H1 (cell line): ENCODE measurements around the gene AKAP4. TPM values are rescaled to one million over a fixed set of nuclear protein-coding genes. Genes with fewer than 3 reads are reported as not detected.

Source experiments
- CTCF ChIA-PET: fragments of 300-600 bp; sonication (Branson Sonifier 250); formaldehyde crosslinking; loops from one replicate; lab custom pipeline; 2021; ENCODE audit not compliant: partially characterized antibody; lab: Charles Lee
- POLR2A ChIA-PET: fragments of 300-600 bp; sonication (Branson Sonifier 250); formaldehyde crosslinking; loops from one replicate; lab custom pipeline; 2021; ENCODE audit warnings: inconsistent platforms; ENCODE audit not compliant: partially characterized antibody; lab: Charles Lee
- DNase-seq, 2 experiments: peaks; one replicate each; pipeline versions ENCODE4 v3.0.0 to v3.0.0-alpha.2; 2010 to 2022; ENCODE audit warnings: low spot score in 2 of 2, low read depth in 1 of 2, mixed read lengths in 1 of 2
- FAIRE-seq: peaks from 2 replicates; lab custom pipeline; 2011; peaks lifted over from hg19 to GRCh38; lab: Jason Lieb, UNC
- H2AFZ ChIP-seq: 2 replicates; pipeline ENCODE4 v1.8.1; 2012; ENCODE audit warnings: low read length, inconsistent platforms
- H2AK5ac ChIP-seq: 2 replicates; pipeline ENCODE4 v1.6.1; 2013; ENCODE audit warnings: low read depth, low read length
- H2BK120ac ChIP-seq: replicated peaks from 2 replicates; pipeline ENCODE3; 2013; ENCODE audit warnings: low read depth, low read length, inconsistent platforms
- H2BK12ac ChIP-seq: 2 replicates; pipeline ENCODE4 v1.6.1; 2013; ENCODE audit warnings: low read depth, low read length
- H2BK15ac ChIP-seq: 2 replicates; pipeline ENCODE4 v1.6.1; 2013; ENCODE audit warnings: low read length
- H2BK20ac ChIP-seq: 2 replicates; pipeline ENCODE4 v1.6.1; 2013; ENCODE audit warnings: low read length
- H2BK5ac ChIP-seq: 2 replicates; pipeline ENCODE4 v1.6.1; 2013; ENCODE audit warnings: low read depth, low read length
- H3K14ac ChIP-seq: 2 replicates; pipeline ENCODE4 v1.6.1; 2013; ENCODE audit warnings: inconsistent platforms; ENCODE audit not compliant: insufficient read length
- H3K18ac ChIP-seq: 2 replicates; pipeline ENCODE4 v1.6.1; 2013; ENCODE audit warnings: low read length; ENCODE audit errors: extremely low read depth
- H3K23ac ChIP-seq: 2 replicates; pipeline ENCODE4 v1.6.1; 2013; ENCODE audit warnings: inconsistent platforms; ENCODE audit not compliant: insufficient read length
- H3K23me2 ChIP-seq: 2 replicates; pipeline ENCODE4 v1.6.1; 2013; ENCODE audit warnings: low read depth, low read length
- H3K27ac ChIP-seq: 2 replicates; pipeline ENCODE4 v1.6.1; 2011; ENCODE audit warnings: low read depth, low read length, inconsistent platforms
- H3K27me3 ChIP-seq, 4 experiments: replicated peaks in 1 of 4; 1 replicate in 1 of 4; 2 replicates in 3 of 4; pipeline versions ENCODE4 v1.6.1 to v1.8.1; 2011 to 2013; ENCODE audit warnings: low read length in 3 of 4, mild to moderate bottlenecking in 3 of 4, inconsistent platforms in 2 of 4, mixed read lengths in 2 of 4, moderate library complexity in 1 of 4; ENCODE audit not compliant: control insufficient read depth in 3 of 4, insufficient read depth in 3 of 4; ENCODE audit errors: extremely low read depth in 1 of 4
- H3K36me3 ChIP-seq, 4 experiments: 2 replicates each; pipeline versions ENCODE4 v1.6.1 to v1.8.1; 2011 to 2013; ENCODE audit warnings: mild to moderate bottlenecking in 4 of 4, low read length in 3 of 4, moderate library complexity in 2 of 4, control low read depth in 1 of 4, inconsistent platforms in 1 of 4; ENCODE audit not compliant: insufficient read depth in 4 of 4, control insufficient read depth in 2 of 4
- H3K4ac ChIP-seq: replicated peaks from 2 replicates; pipeline ENCODE3; 2013; ENCODE audit warnings: low read length, low read depth, mixed read lengths, inconsistent platforms; ENCODE audit not compliant: insufficient read length
- H3K4me1 ChIP-seq, 4 experiments: replicated peaks in 1 of 4; 1 replicate in 1 of 4; 2 replicates in 3 of 4; pipeline versions ENCODE4 v1.6.1 to v1.8.1; 2011 to 2013; ENCODE audit warnings: low read length in 3 of 4, inconsistent platforms in 2 of 4, mixed read lengths in 1 of 4; ENCODE audit not compliant: insufficient read depth in 4 of 4, control insufficient read depth in 3 of 4
- H3K4me2 ChIP-seq, 2 experiments: 2 replicates each; pipeline versions ENCODE4 v1.6.1 to v1.8.1; 2011 to 2013; ENCODE audit warnings: low read depth in 2 of 2, low read length in 2 of 2, control low read depth in 1 of 2, inconsistent platforms in 1 of 2, mild to moderate bottlenecking in 1 of 2; ENCODE audit not compliant: insufficient read depth in 1 of 2
- H3K4me3 ChIP-seq, 4 experiments: fragments of 200-600, 300-600 bp in 1 of 4; sonication (generic), shearing (Covaris generic), sonication (Bioruptor Twin) in 1 of 4; 2 replicates each; pipeline versions ENCODE4 v1.5.1 to v1.8.1; 2011 to 2016; ENCODE audit warnings: low read length in 4 of 4, low read depth in 3 of 4, control low read depth in 2 of 4, inconsistent platforms in 2 of 4, mild to moderate bottlenecking in 2 of 4, mixed read lengths in 1 of 4, moderate library complexity in 1 of 4; ENCODE audit not compliant: insufficient read depth in 2 of 4; ENCODE audit errors: extremely low read depth in 1 of 4
- H3K56ac ChIP-seq: replicated peaks from 2 replicates; pipeline ENCODE3; 2013; ENCODE audit warnings: low read depth, mild to moderate bottlenecking, mixed read lengths, low read length, inconsistent platforms; ENCODE audit not compliant: insufficient read length
- H3K79me1 ChIP-seq: 2 replicates; pipeline ENCODE4 v1.6.1; 2013; ENCODE audit warnings: low read depth, low read length, control low read depth
- H3K79me2 ChIP-seq, 2 experiments: 2 replicates each; pipeline versions ENCODE4 v1.6.1 to v1.8.1; 2012 to 2013; ENCODE audit warnings: low read length in 2 of 2, mild to moderate bottlenecking in 2 of 2, inconsistent platforms in 1 of 2; ENCODE audit not compliant: insufficient read depth in 2 of 2, control insufficient read depth in 1 of 2
- H3K9ac ChIP-seq, 4 experiments: replicated peaks in 1 of 4; 1 replicate in 1 of 4; 2 replicates in 3 of 4; pipeline versions ENCODE4 v1.6.1 to v1.8.1; 2011 to 2013; ENCODE audit warnings: low read depth in 3 of 4, low read length in 3 of 4, control low read depth in 2 of 4, mild to moderate bottlenecking in 2 of 4, moderate library complexity in 2 of 4, inconsistent platforms in 1 of 4; ENCODE audit errors: extremely low read depth in 1 of 4
- H3K9me3 ChIP-seq, 2 experiments: 2 replicates each; pipeline versions ENCODE4 v1.6.1 to v1.8.1; 2012 to 2013; ENCODE audit warnings: mild to moderate bottlenecking in 2 of 2, moderate library complexity in 2 of 2, control low read depth in 1 of 2, inconsistent platforms in 1 of 2, low read depth in 1 of 2, low read length in 1 of 2, mixed read lengths in 1 of 2; ENCODE audit not compliant: insufficient read depth in 2 of 2
- H4K20me1 ChIP-seq, 2 experiments: replicated peaks in 1 of 2; 2 replicates each; pipeline versions ENCODE3 to v1.8.1; 2011 to 2013; ENCODE audit warnings: inconsistent platforms in 2 of 2, low read length in 2 of 2, mild to moderate bottlenecking in 1 of 2; ENCODE audit not compliant: insufficient read depth in 2 of 2, control insufficient read depth in 1 of 2
- H4K5ac ChIP-seq: 2 replicates; pipeline ENCODE4 v1.6.1; 2013; ENCODE audit warnings: low read length, low read depth, mixed read lengths, inconsistent platforms; ENCODE audit not compliant: insufficient read length
- H4K8ac ChIP-seq: 2 replicates; pipeline ENCODE4 v1.8.0; 2013; ENCODE audit warnings: mild to moderate bottlenecking, moderate library complexity, low read length, inconsistent platforms; ENCODE audit not compliant: insufficient read depth; ENCODE audit errors: extremely low read depth
- H4K91ac ChIP-seq: replicated peaks from 2 replicates; pipeline ENCODE3; 2013; ENCODE audit warnings: low read length, mixed read lengths, inconsistent platforms; ENCODE audit not compliant: insufficient read length
- WGBS, 2 experiments: shearing (Covaris generic) in 1 of 2; methylation state at CpG; one replicate each; pipeline versions ENCODE4 v1.1.6 to v1.1.7; 2013 to 2015; ENCODE audit warnings: low lambda C conversion rate in 2 of 2, mixed read lengths in 2 of 2, inconsistent platforms in 1 of 2, low coverage in 1 of 2, missing lambda C conversion rate in 1 of 2; ENCODE audit not compliant: insufficient replicate concordance in 2 of 2, insufficient coverage in 1 of 2, insufficient read length in 1 of 2; ENCODE audit errors: extremely low coverage in 1 of 2, missing lambda C conversion rate in 1 of 2; 5-methylcytosine and 5-hydroxymethylcytosine counted together
- polyA plus RNA-seq, 7 experiments: library from polyadenylated mRNA; depleted of rRNA in 3 of 7; stranded (reverse) in 5 of 7; unstranded in 2 of 7; fragments of >200 nt in 5 of 7; fragments of 200-250 nt in 2 of 7; gene quantifications; 1 replicate in 5 of 7; 2 replicates in 1 of 7; 4 replicates in 1 of 7; pipeline versions ENCODE4 v1.2.1 to v1.2.3, GENCODE V29; 2011 to 2013; ENCODE audit warnings: missing spikeins in 2 of 7, mixed read lengths in 2 of 7
- total RNA-seq: library from RNA; stranded (reverse); fragmentation: NEBNext Ultra II Directional; extraction: Animal tissue kit (Norgen Biotek cat#: 25700); gene quantifications from 2 replicates; pipeline ENCODE4 v1.2.1, GENCODE V29; 2021

The AKAP4 gene
- total and polyA plus RNA-seq, 2 of the 8 experiments (the other 6 are each of a cell fraction or from before 2014, with no cell fraction given) = not detected

GRCh38 chrX:50198348-50198747 is 2.5 kb downstream of the AKAP4 start:
- H3K27ac ChIP-seq = no peak overlapping the region
- no peaks in the 10 kb centered on the region for H3K36me3 ChIP-seq
- no peaks in the 10 kb centered on the region for H3K4me1 ChIP-seq
- DNase-seq (no peak), FAIRE-seq (no peak)
- H2AFZ ChIP-seq = no peak overlapping the region
- ChIA-PET CTCF (interaction anchor here (1.9 kb wide), 1 partner anchor 98 kb away, joined by 14 read pairs; no protein-coding TSS in a partner anchor), POLR2A (no interaction called here)
- H3K79me1 ChIP-seq = no peaks in the 10 kb centered on the region
- no peak overlapping the region for H2BK12ac ChIP-seq
- no peaks in the 10 kb centered on the region for H3K27me3 ChIP-seq
- no peaks in the 10 kb centered on the region for H3K23me2 ChIP-seq
- no peaks in the 10 kb centered on the region for H4K20me1 ChIP-seq
- H2BK5ac ChIP-seq = no peak overlapping the region
- H4K8ac ChIP-seq = no peak overlapping the region
- no peak overlapping the region for H3K56ac ChIP-seq
- H2BK20ac ChIP-seq = no peak overlapping the region
- 100% methylated on average over 2 of the region's 4 CpGs; no CpG with 5 or more reads in 1 of the 2 experiments for WGBS, 2 experiments
- H2BK120ac ChIP-seq = no peak overlapping the region
- H4K5ac ChIP-seq = no peak overlapping the region
- no peak overlapping the region for H3K23ac ChIP-seq
- no peak overlapping the region for H4K91ac ChIP-seq
- no peaks in the 10 kb centered on the region for H3K79me2 ChIP-seq
- H3K4me2 ChIP-seq = no peak overlapping the region
- no peak overlapping the region for H3K14ac ChIP-seq
- H3K9me3 ChIP-seq = no peaks in the 10 kb centered on the region
- H3K9ac ChIP-seq = no peak overlapping the region
- H2AK5ac ChIP-seq = no peak overlapping the region
- H3K18ac ChIP-seq = no peak overlapping the region
- no peak overlapping the region for H3K4me3 ChIP-seq
- H2BK15ac ChIP-seq = no peak overlapping the region
- no peak overlapping the region for H3K4ac ChIP-seq
